Neural progenitor cell (in vitro differentiated cells): ENCODE results near the gene CRBN. TPM values are rescaled to one million over a fixed set of nuclear protein-coding genes. Genes with fewer than 3 reads are reported as not detected.

Source experiments
- DNase-seq: peaks from one replicate; pipeline ENCODE4 v3.0.0-alpha.2; 2016; ENCODE audit warnings: low spot score
- H2AFZ ChIP-seq: fragments of 200-600 bp; sonication (generic); replicated peaks from 2 replicates; pipeline ENCODE4 v1.6.1; 2016; ENCODE audit warnings: antibody characterized with exemption
- H3F3A ChIP-seq: fragments of 200-600 bp; sonication (generic); 2 replicates; pipeline ENCODE4 v1.6.1; 2016; ENCODE audit warnings: antibody characterized with exemption, low read depth
- H3K27ac ChIP-seq: fragments of 200-600 bp; sonication (generic); 2 replicates; pipeline ENCODE4 v1.5.1; 2016; ENCODE audit warnings: mild to moderate bottlenecking
- H3K27me3 ChIP-seq: fragments of 200-600 bp; sonication (generic); 2 replicates; pipeline ENCODE4 v1.6.1; 2016; ENCODE audit warnings: mild to moderate bottlenecking, moderate library complexity
- H3K36me3 ChIP-seq: fragments of 200-600 bp; sonication (generic); 2 replicates; pipeline ENCODE4 v1.5.1; 2016
- H3K4me1 ChIP-seq: fragments of 200-600 bp; sonication (generic); 2 replicates; pipeline ENCODE4 v1.6.1; 2016; ENCODE audit warnings: mixed run types
- H3K4me2 ChIP-seq: fragments of 200-600 bp; sonication (generic); 2 replicates; pipeline ENCODE4 v1.6.1; 2016
- H3K4me3 ChIP-seq: fragments of 200-600 bp; sonication (generic); 2 replicates; pipeline ENCODE4 v1.5.1; 2016
- H3K79me2 ChIP-seq: fragments of 200-600 bp; sonication (generic); 2 replicates; pipeline ENCODE4 v1.6.1; 2016; ENCODE audit warnings: low read depth
- H3K9ac ChIP-seq: fragments of 200-600 bp; sonication (generic); 2 replicates; pipeline ENCODE4 v1.6.1; 2016
- H3K9me3 ChIP-seq: fragments of 200-600 bp; sonication (generic); 2 replicates; pipeline ENCODE4 v1.5.1; 2016; ENCODE audit warnings: low read depth
- H4K20me1 ChIP-seq: fragments of 200-600 bp; sonication (generic); 2 replicates; pipeline ENCODE4 v1.6.1; 2016; ENCODE audit warnings: low read depth
- H3K27ac Mint-ChIP-seq: 3 replicates; pipeline ENCODE4 v1.8.0; 2021; ENCODE audit warnings: mixed read lengths
- H3K27me3 Mint-ChIP-seq: 2 replicates; pipeline ENCODE4 v1.8.0; 2022; ENCODE audit warnings: low read depth, mild to moderate bottlenecking, inconsistent platforms, moderate library complexity, mixed read lengths; ENCODE audit not compliant: insufficient read depth
- H3K36me3 Mint-ChIP-seq: 3 replicates; pipeline ENCODE4 v1.8.0; 2021; ENCODE audit warnings: mixed read lengths
- H3K4me1 Mint-ChIP-seq: 3 replicates; pipeline ENCODE4 v1.8.0; 2021; ENCODE audit warnings: mixed read lengths
- H3K4me3 Mint-ChIP-seq: 3 replicates; pipeline ENCODE4 v1.8.0; 2021; ENCODE audit warnings: mild to moderate bottlenecking, moderate library complexity, mixed read lengths
- H3K9me3 Mint-ChIP-seq: 3 replicates; pipeline ENCODE4 v1.8.0; 2020; ENCODE audit warnings: mixed read lengths
- EZH2 ChIP-seq: fragments of 200-600 bp; sonication (generic); IDR thresholded peaks from 2 replicates; pipeline ENCODE4 v1.6.1; 2017; ENCODE audit warnings: antibody characterized with exemption, mild to moderate bottlenecking, moderate library complexity
- EZH2phosphoT487 ChIP-seq: fragments of 200-600 bp; sonication (generic); IDR thresholded peaks from 2 replicates; pipeline ENCODE4 v1.6.1; 2017; ENCODE audit warnings: antibody characterized with exemption
- total RNA-seq: library from RNA; depleted of rRNA; stranded (reverse); fragments of >200 nt; gene quantifications from 2 replicates; pipeline ENCODE4 v1.2.3, GENCODE V29; 2015; ENCODE audit warnings: low replicate concordance
- TF ChIP-seq, protein P1 (sequence below): fragments of 200-600 bp; sonication (generic); IDR thresholded peaks from 2 replicates; pipeline ENCODE4 v1.5.1; 2017; ENCODE audit warnings: antibody characterized with exemption, mild to moderate bottlenecking

Gene CRBN
- total RNA-seq, 1 donor from 2014 or later = 78.0 TPM

DNA sequence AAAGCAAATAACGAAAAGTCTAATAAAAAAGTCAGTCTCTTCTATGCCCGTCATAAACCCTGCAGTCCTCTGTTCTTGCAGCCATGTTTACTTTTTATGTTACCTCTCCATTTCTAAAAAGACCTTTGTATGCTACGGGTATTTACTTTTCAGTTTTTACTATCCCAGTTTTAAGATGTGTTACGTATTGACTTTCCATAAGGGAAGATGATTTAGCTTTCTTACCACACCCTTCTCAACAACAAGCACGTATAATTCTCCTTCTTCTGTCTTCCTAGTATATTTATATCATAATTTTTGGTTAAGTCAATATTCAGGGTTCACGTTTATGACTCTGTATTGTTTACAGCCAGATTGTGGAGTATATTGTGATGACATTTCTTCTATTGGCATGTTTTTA lies 42.0 kb downstream of the CRBN start:
- H3K4me1 Mint-ChIP-seq = peaks cover 1% of the 10 kb centered on the region
- no peaks in the 10 kb centered on the region for H3K9me3 Mint-ChIP-seq
- no peak overlapping the region for H3K27ac Mint-ChIP-seq
- Histone ChIP-seq H3K36me3 (no peaks in the 10 kb centered on the region), H3K4me1 (no peaks in the 10 kb centered on the region), H2AFZ (no peak overlapping the region), H3K27ac (no peak overlapping the region), H4K20me1 (peaks cover 16% of the 10 kb centered on the region), H3K9me3 (no peaks in the 10 kb centered on the region), H3K79me2 (peaks cover 39% of the 10 kb centered on the region), H3F3A (no peaks in the 10 kb centered on the region), H3K9ac (no peak overlapping the region), H3K4me3 (no peak overlapping the region), H3K27me3 (no peaks in the 10 kb centered on the region), H3K4me2 (no peak overlapping the region)
- H3K27me3 Mint-ChIP-seq = no peaks in the 10 kb centered on the region
- peaks cover 19% of the 10 kb centered on the region for H3K36me3 Mint-ChIP-seq
- H3K4me3 Mint-ChIP-seq = no peak overlapping the region
- DNase-seq = no peak
- no peak for TF ChIP-seq EZH2phosphoT487
- no peak for TF ChIP-seq EZH2
- TF ChIP-seq, protein P1, sequence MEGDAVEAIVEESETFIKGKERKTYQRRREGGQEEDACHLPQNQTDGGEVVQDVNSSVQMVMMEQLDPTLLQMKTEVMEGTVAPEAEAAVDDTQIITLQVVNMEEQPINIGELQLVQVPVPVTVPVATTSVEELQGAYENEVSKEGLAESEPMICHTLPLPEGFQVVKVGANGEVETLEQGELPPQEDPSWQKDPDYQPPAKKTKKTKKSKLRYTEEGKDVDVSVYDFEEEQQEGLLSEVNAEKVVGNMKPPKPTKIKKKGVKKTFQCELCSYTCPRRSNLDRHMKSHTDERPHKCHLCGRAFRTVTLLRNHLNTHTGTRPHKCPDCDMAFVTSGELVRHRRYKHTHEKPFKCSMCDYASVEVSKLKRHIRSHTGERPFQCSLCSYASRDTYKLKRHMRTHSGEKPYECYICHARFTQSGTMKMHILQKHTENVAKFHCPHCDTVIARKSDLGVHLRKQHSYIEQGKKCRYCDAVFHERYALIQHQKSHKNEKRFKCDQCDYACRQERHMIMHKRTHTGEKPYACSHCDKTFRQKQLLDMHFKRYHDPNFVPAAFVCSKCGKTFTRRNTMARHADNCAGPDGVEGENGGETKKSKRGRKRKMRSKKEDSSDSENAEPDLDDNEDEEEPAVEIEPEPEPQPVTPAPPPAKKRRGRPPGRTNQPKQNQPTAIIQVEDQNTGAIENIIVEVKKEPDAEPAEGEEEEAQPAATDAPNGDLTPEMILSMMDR = no peak

DNA sequence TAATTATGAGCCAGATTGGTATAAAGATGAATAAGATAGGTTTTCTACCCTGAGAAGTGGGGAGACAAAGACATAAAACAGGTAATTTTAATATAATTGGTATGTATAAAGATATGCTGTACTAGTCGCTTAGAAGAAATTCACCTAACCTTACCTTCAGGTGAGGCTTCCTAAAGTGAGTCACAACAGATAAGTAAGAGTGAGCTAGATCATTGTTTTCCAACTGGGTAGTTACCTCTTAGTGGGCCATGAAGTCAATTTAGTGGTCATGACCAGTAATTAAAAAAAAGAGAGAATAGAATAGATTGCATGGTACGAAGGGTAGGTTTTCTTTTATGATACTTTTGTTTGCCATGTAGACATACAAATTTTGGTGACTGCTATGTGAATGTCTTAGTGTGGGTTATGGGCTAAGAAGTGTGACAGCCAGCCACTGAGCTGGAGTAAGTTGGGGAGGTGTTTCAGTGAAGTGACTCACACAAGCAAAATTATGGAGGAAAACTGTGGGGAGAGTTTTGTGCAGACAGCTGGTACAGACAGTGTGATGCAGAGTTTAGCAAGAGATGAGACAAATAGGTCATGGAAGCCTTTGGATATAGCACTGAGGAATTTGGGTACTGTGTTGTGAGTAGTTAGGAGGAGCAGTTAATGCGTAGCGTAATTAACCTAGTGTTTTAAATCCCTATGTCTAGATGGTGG lies 44.6 kb downstream of the CRBN start:
- Histone ChIP-seq H3K9ac (no peak overlapping the region), H3F3A (no peaks in the 10 kb centered on the region), H3K4me3 (no peak overlapping the region), H3K79me2 (peaks cover 43% of the 10 kb centered on the region), H2AFZ (no peak overlapping the region), H3K4me2 (no peak overlapping the region), H4K20me1 (peaks cover 16% of the 10 kb centered on the region), H3K36me3 (peaks cover 13% of the 10 kb centered on the region), H3K4me1 (no peaks in the 10 kb centered on the region), H3K27me3 (no peaks in the 10 kb centered on the region), H3K27ac (no peak overlapping the region), H3K9me3 (no peaks in the 10 kb centered on the region)
- Mint-ChIP-seq H3K4me1 (no peaks in the 10 kb centered on the region), H3K36me3 (peaks cover 20% of the 10 kb centered on the region), H3K4me3 (no peak overlapping the region), H3K27ac (no peak overlapping the region), H3K27me3 (no peaks in the 10 kb centered on the region), H3K9me3 (no peaks in the 10 kb centered on the region)
- DNase-seq = no peak
- TF ChIP-seq, protein P1 = no peak
- no peak for TF ChIP-seq EZH2phosphoT487
- TF ChIP-seq EZH2 = no peak

DNA sequence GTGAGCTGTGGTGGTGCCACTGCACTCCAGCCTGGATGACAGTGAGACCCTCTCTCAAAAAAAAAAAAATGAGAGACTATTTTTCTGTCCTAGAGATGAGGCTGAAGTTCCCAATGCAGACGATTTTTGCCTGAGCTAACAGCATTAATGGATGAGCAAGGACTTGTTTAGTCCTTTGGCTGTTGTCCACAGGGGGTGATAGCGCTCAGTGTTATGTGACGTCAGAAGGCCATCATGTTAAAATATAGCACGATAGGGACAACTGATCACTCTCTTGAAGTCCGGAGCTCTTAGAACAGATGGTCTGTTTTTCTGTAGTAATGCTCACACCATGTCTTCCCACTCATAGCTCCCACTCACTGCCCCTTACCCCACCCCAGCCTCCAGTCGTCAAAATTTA lies 46.0 kb downstream of the CRBN start:
- Histone ChIP-seq H4K20me1 (peaks cover 16% of the 10 kb centered on the region), H3K9me3 (no peaks in the 10 kb centered on the region), H3K79me2 (peaks cover 50% of the 10 kb centered on the region), H2AFZ (no peak overlapping the region), H3K27me3 (no peaks in the 10 kb centered on the region), H3K36me3 (peaks cover 18% of the 10 kb centered on the region), H3K9ac (no peak overlapping the region), H3K4me3 (no peak overlapping the region), H3K4me1 (no peaks in the 10 kb centered on the region), H3K27ac (no peak overlapping the region), H3F3A (no peaks in the 10 kb centered on the region), H3K4me2 (no peak overlapping the region)
- Mint-ChIP-seq H3K4me1 (peaks cover 5% of the 10 kb centered on the region), H3K36me3 (peaks cover 19% of the 10 kb centered on the region), H3K4me3 (no peak overlapping the region), H3K27me3 (peaks cover 3% of the 10 kb centered on the region), H3K9me3 (no peaks in the 10 kb centered on the region), H3K27ac (no peak overlapping the region)
- TF ChIP-seq, protein P1 = no peak
- no peak for TF ChIP-seq EZH2
- no peak for TF ChIP-seq EZH2phosphoT487
- DNase-seq = no peak
